ENCODE results near the gene ENPP4. TPM values are rescaled to one million over a fixed set of nuclear protein-coding genes. Genes with fewer than 3 reads are reported as not detected.

The ENPP4 gene
- total and polyA plus RNA-seq, 9 of the 15 experiments (the other 6 are each of a cell fraction or from before 2014, with no cell fraction given): 0.07 TPM; not detected in 8

DNA sequence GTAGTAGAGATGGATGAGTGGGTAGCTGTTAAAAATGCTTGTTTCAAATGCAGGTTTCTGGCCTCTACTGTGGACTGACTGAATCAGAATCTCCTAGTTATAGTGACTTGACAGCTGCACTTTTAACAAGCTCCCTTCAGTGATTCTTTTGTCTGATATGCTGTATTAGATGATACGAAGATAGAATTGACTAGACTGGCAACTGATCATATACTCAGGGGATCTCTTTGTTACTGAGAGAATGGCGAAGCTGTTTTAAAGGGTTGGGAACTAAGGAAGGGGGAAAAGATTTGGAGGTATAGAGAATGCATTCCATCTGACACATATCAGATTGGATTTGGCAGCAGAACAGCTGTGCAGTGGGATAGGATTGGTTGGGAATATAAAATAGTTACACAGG lies 7.0 kb downstream of the ENPP4 start (continued):
- no peak for TF ChIP-seq RHOXF2B (CRISPR knock-in tag; conservative IDR thresholded peaks at IDR 0.05)
- TF ChIP-seq RFX1 (IDR thresholded peaks at IDR 0.05): no peak
- TF ChIP-seq BHLHE40 (IDR thresholded peaks at IDR 0.05; ENCODE audit: low read length): no peak
- TF ChIP-seq, protein P1, sequence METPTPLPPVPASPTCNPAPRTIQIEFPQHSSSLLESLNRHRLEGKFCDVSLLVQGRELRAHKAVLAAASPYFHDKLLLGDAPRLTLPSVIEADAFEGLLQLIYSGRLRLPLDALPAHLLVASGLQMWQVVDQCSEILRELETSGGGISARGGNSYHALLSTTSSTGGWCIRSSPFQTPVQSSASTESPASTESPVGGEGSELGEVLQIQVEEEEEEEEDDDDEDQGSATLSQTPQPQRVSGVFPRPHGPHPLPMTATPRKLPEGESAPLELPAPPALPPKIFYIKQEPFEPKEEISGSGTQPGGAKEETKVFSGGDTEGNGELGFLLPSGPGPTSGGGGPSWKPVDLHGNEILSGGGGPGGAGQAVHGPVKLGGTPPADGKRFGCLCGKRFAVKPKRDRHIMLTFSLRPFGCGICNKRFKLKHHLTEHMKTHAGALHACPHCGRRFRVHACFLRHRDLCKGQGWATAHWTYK (CRISPR knock-in tag; IDR thresholded peaks at IDR 0.05): no peak
- TF ChIP-seq ZNF239 (CRISPR knock-in tag; IDR thresholded peaks at IDR 0.05): no peak
- TF ChIP-seq, protein P2, sequence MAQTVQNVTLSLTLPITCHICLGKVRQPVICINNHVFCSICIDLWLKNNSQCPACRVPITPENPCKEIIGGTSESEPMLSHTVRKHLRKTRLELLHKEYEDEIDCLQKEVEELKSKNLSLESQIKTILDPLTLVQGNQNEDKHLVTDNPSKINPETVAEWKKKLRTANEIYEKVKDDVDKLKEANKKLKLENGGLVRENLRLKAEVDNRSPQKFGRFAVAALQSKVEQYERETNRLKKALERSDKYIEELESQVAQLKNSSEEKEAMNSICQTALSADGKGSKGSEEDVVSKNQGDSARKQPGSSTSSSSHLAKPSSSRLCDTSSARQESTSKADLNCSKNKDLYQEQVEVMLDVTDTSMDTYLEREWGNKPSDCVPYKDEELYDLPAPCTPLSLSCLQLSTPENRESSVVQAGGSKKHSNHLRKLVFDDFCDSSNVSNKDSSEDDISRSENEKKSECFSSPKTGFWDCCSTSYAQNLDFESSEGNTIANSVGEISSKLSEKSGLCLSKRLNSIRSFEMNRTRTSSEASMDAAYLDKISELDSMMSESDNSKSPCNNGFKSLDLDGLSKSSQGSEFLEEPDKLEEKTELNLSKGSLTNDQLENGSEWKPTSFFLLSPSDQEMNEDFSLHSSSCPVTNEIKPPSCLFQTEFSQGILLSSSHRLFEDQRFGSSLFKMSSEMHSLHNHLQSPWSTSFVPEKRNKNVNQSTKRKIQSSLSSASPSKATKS (CRISPR knock-in tag; IDR thresholded peaks at IDR 0.05): no peak
- no peak for TF ChIP-seq ZBED1 (IDR thresholded peaks at IDR 0.05)

DNA sequence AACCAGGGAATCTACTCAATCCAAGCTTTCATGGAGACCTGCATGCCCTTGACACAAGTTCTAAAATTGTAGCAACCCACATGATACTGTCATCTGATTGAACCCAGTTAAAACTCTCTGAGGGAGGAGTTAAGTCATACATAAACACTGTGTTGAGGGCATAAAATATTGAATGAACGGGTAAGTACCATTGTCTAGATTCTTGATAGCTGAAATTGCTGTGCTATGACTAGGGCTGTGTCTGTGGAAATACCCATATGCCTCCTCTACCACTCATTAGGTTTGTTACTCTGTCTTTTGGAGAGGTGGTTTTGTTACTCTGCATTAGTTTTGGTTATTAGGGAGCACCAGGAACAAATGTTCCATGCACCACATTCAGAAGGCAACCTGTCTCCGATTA lies 7.6 kb downstream of the ENPP4 start:
- no TSS peak for BruUV-seq (replicated peaks)
- no peak overlapping the region for H3K9ac ChIP-seq (ENCODE audit: insufficient read depth in 1 of 2, low read depth in 2 of 2, low read length in 2 of 2)
- no peak overlapping the region for H2AFZ ChIP-seq (ENCODE audit: low read depth, low read length)
- in situ Hi-C loops (cut with MboI): no loop called here
- ChIA-PET CTCF (ENCODE audit: low intra/inter-chr PET ratio) (no interaction called here), POLR2A (no interaction called here)
- TF ChIP-seq KLF10 (CRISPR knock-in tag; IDR thresholded peaks at IDR 0.05) (no peak), ZNF436 (CRISPR knock-in tag; IDR thresholded peaks at IDR 0.05) (no peak), CBX1 (IDR thresholded peaks at IDR 0.05; ENCODE audit: low read depth) (no peak), GABPB2 (CRISPR knock-in tag; conservative IDR thresholded peaks at IDR 0.05) (no peak), ZNF121 (CRISPR knock-in tag; conservative IDR thresholded peaks at IDR 0.05) (no peak), ZNF431 (CRISPR knock-in tag; IDR thresholded peaks at IDR 0.05) (no peak), CREM (IDR thresholded peaks at IDR 0.05; ENCODE audit: low read depth) (no peak), KLF13 (tag; IDR thresholded peaks at IDR 0.05; ENCODE audit: borderline replicate concordance, low read depth) (no peak)
- intact Hi-C loops (cut with micrococcal nuclease): no loop called here
- ATAC-seq (no peak), DNase-seq (ENCODE audit: extremely low read depth in 1 of 4, low spot score in 3 of 4) (no peak), FAIRE-seq (no peak)
- H4K20me1 ChIP-seq (replicated peaks; ENCODE audit: control insufficient read depth, insufficient read depth, low read length): no peaks in the 10 kb centered on the region
- H3K4me1 ChIP-seq (replicated peaks in 1 of 2; ENCODE audit: control insufficient read depth in 2 of 2, insufficient read depth in 2 of 2, low read length in 2 of 2): no peaks in the 10 kb centered on the region
- no peak overlapping the region for H3K4me3 ChIP-seq
- no peaks in the 10 kb centered on the region for H3K27me3 ChIP-seq (ENCODE audit: control insufficient read depth in 2 of 2, insufficient read depth in 2 of 2, low read length in 2 of 2)
- H3K4me2 ChIP-seq (ENCODE audit: insufficient read depth, low read length): no peak overlapping the region
- no peaks in the 10 kb centered on the region for H3K36me3 ChIP-seq (ENCODE audit: control insufficient read depth, insufficient read depth, low read length)
- no peaks in the 10 kb centered on the region for H3K9me1 ChIP-seq (ENCODE audit: control insufficient read depth, insufficient read depth, low read length)
- H3K79me2 ChIP-seq (ENCODE audit: control insufficient read depth, insufficient read depth, low read length): no peaks in the 10 kb centered on the region
- WGBS (ENCODE audit: insufficient coverage, low coverage, missing lambda C conversion rate): 0% methylated on average over 2 of the region's 2 CpGs
- no peaks in the 10 kb centered on the region for H3K9me3 ChIP-seq (replicated peaks; ENCODE audit: control insufficient read depth, insufficient read depth, low read depth, low read length)
- H3K27ac ChIP-seq (ENCODE audit: extremely low read depth, low read depth, low read length): no peak overlapping the region

All from K562 (cell line).